Stimulated activated CD4-positive, alpha-beta T cell treated with anti-CD3 and anti-CD28 coated beads, Interleukin-4, amount 100 ng/mL, for 24 hours (primary cell): ENCODE measurements around the gene OAF.

Experiments
- DNase-seq: peaks from one replicate; pipeline ENCODE4 v3.0.0-alpha.2; 2020

The OAF gene

GRCh38 chr11:120205596-120206161, 5.2 kb upstream of the OAF start:
- no peak for DNase-seq

GRCh38 chr11:120207512-120207911, 3.3 kb upstream of the OAF start:
- DNase-seq = no peak

- no peak for DNase-seq
Measured at GRCh38 chr11:120208001-120208441, 2.8 kb upstream of the OAF start.

- DNase-seq = no peak
Measured at GRCh38 chr11:120208777-120209176, 2.1 kb upstream of the OAF start.

GRCh38 chr11:120209746-120210625, 846 bp upstream of the OAF start:
- no peak for DNase-seq

GRCh38 chr11:120211522-120212258, 858 bp downstream of the OAF start:
- DNase-seq = no peak

GRCh38 chr11:120212259-120212878, 1.5 kb downstream of the OAF start:
- no peak for DNase-seq

GRCh38 chr11:120212926-120213325, 2.1 kb downstream of the OAF start:
- no peak for DNase-seq

- DNase-seq = no peak
Measured at GRCh38 chr11:120214581-120214980, 3.7 kb downstream of the OAF start.

GRCh38 chr11:120215634-120216033, 4.8 kb downstream of the OAF start:
- no peak for DNase-seq

GRCh38 chr11:120216426-120217102, 5.7 kb downstream of the OAF start:
- DNase-seq = no peak

- no peak for DNase-seq
Measured at GRCh38 chr11:120217526-120217925, 6.7 kb downstream of the OAF start.

GRCh38 chr11:120217941-120218694, 7.3 kb downstream of the OAF start:
- DNase-seq = no peak

GRCh38 chr11:120218695-120219033, 7.8 kb downstream of the OAF start:
- DNase-seq = no peak

GRCh38 chr11:120219232-120219937, 8.6 kb downstream of the OAF start:
- DNase-seq = no peak

- no peak for DNase-seq
Measured at GRCh38 chr11:120219938-120220746, 9.3 kb downstream of the OAF start.

- DNase-seq = no peak
Measured at GRCh38 chr11:120220747-120221037, 9.9 kb downstream of the OAF start.

- no peak for DNase-seq
Measured at GRCh38 chr11:120221115-120221752, 10.4 kb downstream of the OAF start.

- DNase-seq = no peak
Measured at GRCh38 chr11:120222916-120223315, 12.1 kb downstream of the OAF start.

GRCh38 chr11:120223793-120224192, 13.0 kb downstream of the OAF start:
- DNase-seq = no peak
